GM19455 (cell line): ENCODE data around the gene VAC14.
"Not testable (repeated sequence)": the region's sequence is repeated elsewhere in the genome, so short reads cannot be mapped to it uniquely, and the experiment has no call there.

Experiments used
- ATAC-seq: cut with Tn5 transposase; IDR thresholded peaks from one replicate; pipeline ENCODE4 v1.9.1; 2021; ENCODE audit not compliant: unreplicated experiment

VAC14 gene

GRCh38 chr16:70648606-70649005, 152.4 kb downstream of the VAC14 start:
- ATAC-seq, result no peak

DNA sequence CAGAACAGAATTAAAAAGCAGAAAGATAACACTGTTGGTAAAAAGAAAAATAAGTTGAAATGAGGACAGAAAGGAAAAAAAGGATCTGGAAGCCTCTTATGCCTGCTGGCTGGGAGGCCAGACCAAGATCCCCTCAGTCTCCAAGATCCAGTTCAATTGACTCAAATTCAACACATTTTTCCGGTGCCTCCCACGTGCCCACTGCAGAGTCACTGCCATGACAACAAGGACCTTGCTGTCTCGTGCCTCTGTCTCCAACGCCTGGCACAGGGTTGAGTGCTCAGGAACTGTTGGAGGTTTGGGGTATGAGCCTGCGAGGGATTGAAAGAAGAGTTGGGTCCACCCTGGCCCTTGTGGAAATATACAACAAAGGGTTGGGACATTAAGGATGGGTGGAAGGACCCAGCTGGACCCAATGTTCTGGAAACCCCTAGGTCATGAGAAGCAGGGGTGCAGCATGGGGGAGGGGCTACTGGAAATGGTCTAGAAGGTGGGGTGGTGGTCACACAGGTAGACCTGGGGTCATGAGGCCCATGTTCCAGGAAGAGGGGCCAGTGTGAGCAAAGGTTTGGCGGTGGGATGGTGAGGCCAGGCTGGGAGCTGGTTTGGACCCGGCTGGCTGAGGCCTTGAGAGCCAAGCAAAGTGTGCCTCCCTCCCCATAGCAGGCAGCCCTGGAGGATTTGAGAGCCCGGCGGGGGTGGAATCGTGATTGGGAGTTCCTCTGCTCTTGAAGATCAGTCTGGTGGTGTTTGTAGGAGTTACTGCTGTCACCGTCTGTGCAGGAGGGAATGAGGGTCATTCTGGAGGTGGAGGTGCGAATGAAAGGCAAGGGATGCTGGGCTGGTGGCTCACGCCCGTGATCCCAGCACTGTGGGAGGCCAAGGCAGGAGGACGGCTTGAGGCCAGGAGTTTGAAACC, 153.3 kb downstream of the VAC14 start:
- no peak for ATAC-seq

- ATAC-seq, result no peak
Observed at GRCh38 chr16:70646260-70647241, 154.4 kb downstream of the VAC14 start, which contains the start of gene IL34. TSS of gene IL34 (plus strand) at chr16:70646559. CDS start at chr16:70646948, 389 bp downstream.

GRCh38 chr16:70644763-70645597, 156.0 kb downstream of the VAC14 start:
- ATAC-seq, result no peak

DNA sequence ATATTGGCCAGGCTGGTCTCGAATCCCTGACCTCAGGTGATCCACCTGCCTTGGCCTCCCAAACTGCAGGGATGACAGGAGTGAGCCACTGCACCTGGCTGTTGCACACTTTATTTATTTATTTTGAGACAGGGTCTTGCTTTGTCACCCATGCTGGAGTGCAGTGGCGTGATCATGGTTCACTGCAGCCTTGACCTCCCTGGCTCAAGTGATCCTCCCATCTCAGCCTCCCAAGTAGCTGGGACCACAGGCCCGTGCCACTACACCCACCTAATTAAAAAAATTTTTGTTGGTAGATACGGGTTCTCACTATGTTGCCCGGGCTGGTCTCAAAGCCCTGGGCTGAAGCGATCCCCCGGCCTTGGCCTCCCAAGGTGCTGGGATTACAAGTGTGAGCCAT, 157.7 kb downstream of the VAC14 start:
- ATAC-seq, result not testable (repeated sequence)

GRCh38 chr16:70642633-70643032, 158.3 kb downstream of the VAC14 start:
- ATAC-seq, result no peak

DNA sequence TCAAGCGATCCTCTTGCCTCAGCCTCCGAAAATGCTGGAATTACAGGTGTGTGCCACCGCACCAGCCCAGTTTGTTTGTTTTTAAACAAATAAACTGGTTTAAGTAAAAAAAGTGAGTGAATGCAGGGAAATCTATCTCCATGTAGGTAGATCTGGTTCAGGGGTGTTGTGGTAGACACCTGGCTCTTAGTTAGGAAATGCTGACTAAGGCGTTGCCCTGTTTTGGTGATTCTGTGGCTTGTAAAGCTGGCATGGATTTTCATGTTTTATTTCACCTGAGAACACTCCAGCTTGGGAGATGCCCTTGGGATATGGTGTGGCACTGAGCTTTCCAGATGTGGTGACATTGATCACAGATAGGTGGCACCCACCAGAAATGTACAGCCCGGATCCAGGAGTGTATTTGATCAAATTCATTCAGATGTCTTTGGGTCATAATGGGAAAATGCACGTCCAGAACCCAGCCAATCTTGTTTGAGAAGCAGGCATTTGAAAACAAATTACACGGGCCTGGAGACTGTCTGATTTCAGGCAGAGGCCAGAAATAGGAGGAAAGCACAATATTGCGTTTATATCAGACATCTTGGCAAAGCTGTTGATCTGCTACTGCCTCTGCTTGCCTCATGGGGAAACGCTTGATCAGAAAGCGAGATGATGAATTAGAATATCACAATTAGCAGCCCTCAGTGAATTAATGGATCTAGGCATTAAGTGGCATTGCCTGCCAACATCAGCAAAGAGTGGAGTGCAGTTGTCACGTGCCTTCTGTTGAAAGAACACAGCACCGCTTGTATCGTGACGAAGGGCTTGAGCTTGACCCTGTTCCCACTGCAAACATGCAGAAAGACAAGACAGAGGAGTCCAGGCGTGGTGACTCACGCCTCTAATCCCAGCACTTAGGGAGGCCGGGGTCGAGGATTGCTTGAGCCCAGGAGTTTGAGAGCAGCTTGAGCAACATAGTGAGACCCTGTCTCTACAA, 161.9 kb downstream of the VAC14 start:
- ATAC-seq, result no peak
